SU-DHL-6 (cell line): ENCODE data around the gene MATN3.

Experiments used
- EZH2phosphoT487 ChIP-seq: fragments of 200-600 bp; sonication (generic), shearing (Covaris generic); conservative IDR thresholded peaks from 2 replicates; pipeline ENCODE4 v1.6.1; 2018; ENCODE audit warnings: mild to moderate bottlenecking, antibody characterized with exemption, low read length, moderate library complexity, mixed read lengths
- TF ChIP-seq, protein P1 (sequence below): fragments of 200-600 bp; sonication (generic); IDR thresholded peaks from one replicate; pipeline ENCODE4 v1.5.1; 2017; ENCODE audit warnings: antibody characterized with exemption, mild to moderate bottlenecking, low read length, moderate library complexity; ENCODE audit not compliant: insufficient read depth, poor library complexity, severe bottlenecking

DNA sequence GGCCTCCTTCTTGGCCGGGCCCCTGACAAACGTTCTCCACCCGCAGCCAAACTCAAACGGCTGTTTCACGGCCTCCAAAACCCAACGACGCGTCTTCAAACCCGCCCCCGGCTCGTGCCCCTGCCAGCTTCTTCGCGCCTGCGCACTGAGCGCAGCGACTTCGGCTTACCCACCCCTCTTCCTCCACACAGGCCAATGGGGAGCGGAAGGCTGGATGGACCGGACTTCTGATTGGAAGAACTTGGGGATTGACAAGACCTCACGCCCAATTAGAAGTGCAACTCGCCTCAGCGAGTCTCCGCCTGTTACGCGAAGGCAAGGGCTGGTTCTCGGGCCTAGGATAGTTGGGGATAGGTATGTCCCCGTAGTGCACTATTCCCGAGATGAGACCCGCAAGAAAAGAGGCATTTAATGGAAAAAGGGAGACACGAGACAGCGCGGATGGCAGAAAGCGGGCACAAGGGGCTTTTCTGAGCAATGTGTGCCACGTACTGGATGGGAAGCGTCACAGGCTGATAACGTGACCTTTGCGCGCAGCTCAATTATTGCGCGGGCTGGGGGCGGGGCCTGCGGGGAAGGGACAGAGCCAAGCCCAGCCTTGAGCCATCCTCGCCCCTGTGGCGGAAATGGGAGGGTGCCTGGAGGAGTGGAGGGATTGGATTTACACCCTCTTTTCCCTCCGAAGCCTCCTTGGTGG is 39.2 kb upstream of the MATN3 start, which contains the start of gene LAPTM4A:
- TF ChIP-seq, protein P1, sequence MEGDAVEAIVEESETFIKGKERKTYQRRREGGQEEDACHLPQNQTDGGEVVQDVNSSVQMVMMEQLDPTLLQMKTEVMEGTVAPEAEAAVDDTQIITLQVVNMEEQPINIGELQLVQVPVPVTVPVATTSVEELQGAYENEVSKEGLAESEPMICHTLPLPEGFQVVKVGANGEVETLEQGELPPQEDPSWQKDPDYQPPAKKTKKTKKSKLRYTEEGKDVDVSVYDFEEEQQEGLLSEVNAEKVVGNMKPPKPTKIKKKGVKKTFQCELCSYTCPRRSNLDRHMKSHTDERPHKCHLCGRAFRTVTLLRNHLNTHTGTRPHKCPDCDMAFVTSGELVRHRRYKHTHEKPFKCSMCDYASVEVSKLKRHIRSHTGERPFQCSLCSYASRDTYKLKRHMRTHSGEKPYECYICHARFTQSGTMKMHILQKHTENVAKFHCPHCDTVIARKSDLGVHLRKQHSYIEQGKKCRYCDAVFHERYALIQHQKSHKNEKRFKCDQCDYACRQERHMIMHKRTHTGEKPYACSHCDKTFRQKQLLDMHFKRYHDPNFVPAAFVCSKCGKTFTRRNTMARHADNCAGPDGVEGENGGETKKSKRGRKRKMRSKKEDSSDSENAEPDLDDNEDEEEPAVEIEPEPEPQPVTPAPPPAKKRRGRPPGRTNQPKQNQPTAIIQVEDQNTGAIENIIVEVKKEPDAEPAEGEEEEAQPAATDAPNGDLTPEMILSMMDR, result no peak
- TF ChIP-seq EZH2phosphoT487, result no peak
